ENCODE measurements around the gene NPR1. TPM values are rescaled to one million over a fixed set of nuclear protein-coding genes. Genes with fewer than 3 reads are reported as not detected.
A peak's percentile ranks its signal among the peaks of the same experiment; 100 is the strongest.
"Not testable (repeated sequence)": the region's sequence is repeated elsewhere in the genome, so short reads cannot be mapped to it uniquely, and the experiment has no call there.

NPR1 gene
- total RNA-seq, 1 experiment from 2014 or later, result 0.16 TPM

GRCh38 chr1:153682730-153683129 lies 4.2 kb downstream of the NPR1 start:
- DNase-seq (ENCODE audit: low spot score), result no peak

GRCh38 chr1:153683854-153684253 lies 5.4 kb downstream of the NPR1 start:
- DNase-seq (ENCODE audit: low spot score), result peak; percentile 73

GRCh38 chr1:153684892-153685291 lies 6.4 kb downstream of the NPR1 start:
- DNase-seq (ENCODE audit: low spot score), result no peak

- no peak for DNase-seq (ENCODE audit: low spot score)
Measured at GRCh38 chr1:153685544-153686340, 7.3 kb downstream of the NPR1 start.

GRCh38 chr1:153687346-153688125 lies 9.0 kb downstream of the NPR1 start:
- no peak for DNase-seq (ENCODE audit: low spot score)

- DNase-seq (ENCODE audit: low spot score), result no peak
Measured at GRCh38 chr1:153688276-153688675, 9.8 kb downstream of the NPR1 start.

GRCh38 chr1:153688736-153689328 lies 10.3 kb downstream of the NPR1 start:
- no peak for DNase-seq (ENCODE audit: low spot score)

- DNase-seq (ENCODE audit: low spot score), result no peak
Measured at GRCh38 chr1:153693466-153693865, 15.0 kb downstream of the NPR1 start.

- DNase-seq (ENCODE audit: low spot score), result no peak
Measured at GRCh38 chr1:153696741-153697140, 18.3 kb downstream of the NPR1 start.

- DNase-seq (ENCODE audit: low spot score), result peak; percentile 89
Measured at GRCh38 chr1:153697191-153698019, 18.9 kb downstream of the NPR1 start.

GRCh38 chr1:153698020-153698922 lies 19.8 kb downstream of the NPR1 start:
- DNase-seq (ENCODE audit: low spot score), result no peak

GRCh38 chr1:153698923-153699714 lies 20.6 kb downstream of the NPR1 start:
- peak; percentile 71 for DNase-seq (ENCODE audit: low spot score)

- DNase-seq (ENCODE audit: low spot score), result no peak
Measured at GRCh38 chr1:153699768-153700167, 21.3 kb downstream of the NPR1 start.

- peak; percentile 32 for DNase-seq (ENCODE audit: low spot score)
Measured at GRCh38 chr1:153705484-153705883, 27.0 kb downstream of the NPR1 start.

- DNase-seq (ENCODE audit: low spot score), result no peak
Measured at GRCh38 chr1:153711026-153711425, 32.5 kb downstream of the NPR1 start.

- DNase-seq (ENCODE audit: low spot score), result not testable (repeated sequence)
Measured at GRCh38 chr1:153716211-153716610, 37.7 kb downstream of the NPR1 start.

GRCh38 chr1:153717330-153717729 lies 38.8 kb downstream of the NPR1 start:
- no peak for DNase-seq (ENCODE audit: low spot score)

GRCh38 chr1:153723687-153724086 lies 45.2 kb downstream of the NPR1 start:
- DNase-seq (ENCODE audit: low spot score), result no peak

GRCh38 chr1:153724634-153725033 lies 46.1 kb downstream of the NPR1 start:
- DNase-seq (ENCODE audit: low spot score), result not testable (repeated sequence)
